ENCODE data around the gene LRP6.

- no peak for TF ChIP-seq GATA3 (IDR thresholded peaks at IDR 0.05; ENCODE audit: low read depth, low read length)
- no peak for TF ChIP-seq GATA2 (IDR thresholded peaks at IDR 0.05; ENCODE audit: low read depth, low read length)
Measured at GRCh38 chr12:12202105-12202504, 64.7 kb downstream of the LRP6 start.

Data from SH-SY5Y (cell line).